ENCODE data around the gene HECTD2.

GRCh38 chr10:91391920-91392319 lies 18.2 kb upstream of the HECTD2 start:
- TF ChIP-seq CTCF (IDR thresholded peaks at IDR 0.05; ENCODE audit: low read depth, low read length) (no peak), EZH2phosphoT487 (IDR thresholded peaks at IDR 0.05; ENCODE audit: low read depth) (no peak)
